ENCODE data around the gene CREB3L2.
"Not testable (repeated sequence)": the region's sequence is repeated elsewhere in the genome, so short reads cannot be mapped to it uniquely, and the experiment has no call there.

The CREB3L2 gene

DNA sequence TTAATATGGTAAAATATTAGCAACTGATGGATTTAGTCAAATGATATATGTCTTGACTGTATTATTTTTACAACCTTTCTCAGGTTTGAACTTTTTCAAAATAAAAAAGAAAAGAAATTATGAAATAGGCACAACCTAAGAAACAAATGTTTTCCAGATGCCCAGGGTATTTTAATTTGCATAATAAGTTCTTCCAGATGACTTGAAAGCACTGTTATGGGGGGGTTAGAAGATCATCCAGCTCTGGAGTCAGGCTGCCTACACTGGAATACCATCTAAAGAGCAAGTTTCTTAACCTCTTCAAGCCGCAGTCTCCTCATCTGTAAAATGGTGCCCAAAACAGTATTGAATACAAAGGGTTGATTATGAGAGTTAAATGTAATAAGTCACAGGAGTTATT, 32.1 kb downstream of the CREB3L2 start:
- TF ChIP-seq SPI1 (IDR thresholded peaks at IDR 0.05; ENCODE audit: borderline replicate concordance, low read depth) (no peak), GABPA (IDR thresholded peaks at IDR 0.05; ENCODE audit: low read depth) (no peak), POLR2AphosphoS5 (IDR thresholded peaks at IDR 0.05; ENCODE audit: low read depth) (no peak), CTCF (IDR thresholded peaks at IDR 0.05; ENCODE audit: insufficient read depth, low read length) (no peak)
- TF ChIP-seq, protein P1, sequence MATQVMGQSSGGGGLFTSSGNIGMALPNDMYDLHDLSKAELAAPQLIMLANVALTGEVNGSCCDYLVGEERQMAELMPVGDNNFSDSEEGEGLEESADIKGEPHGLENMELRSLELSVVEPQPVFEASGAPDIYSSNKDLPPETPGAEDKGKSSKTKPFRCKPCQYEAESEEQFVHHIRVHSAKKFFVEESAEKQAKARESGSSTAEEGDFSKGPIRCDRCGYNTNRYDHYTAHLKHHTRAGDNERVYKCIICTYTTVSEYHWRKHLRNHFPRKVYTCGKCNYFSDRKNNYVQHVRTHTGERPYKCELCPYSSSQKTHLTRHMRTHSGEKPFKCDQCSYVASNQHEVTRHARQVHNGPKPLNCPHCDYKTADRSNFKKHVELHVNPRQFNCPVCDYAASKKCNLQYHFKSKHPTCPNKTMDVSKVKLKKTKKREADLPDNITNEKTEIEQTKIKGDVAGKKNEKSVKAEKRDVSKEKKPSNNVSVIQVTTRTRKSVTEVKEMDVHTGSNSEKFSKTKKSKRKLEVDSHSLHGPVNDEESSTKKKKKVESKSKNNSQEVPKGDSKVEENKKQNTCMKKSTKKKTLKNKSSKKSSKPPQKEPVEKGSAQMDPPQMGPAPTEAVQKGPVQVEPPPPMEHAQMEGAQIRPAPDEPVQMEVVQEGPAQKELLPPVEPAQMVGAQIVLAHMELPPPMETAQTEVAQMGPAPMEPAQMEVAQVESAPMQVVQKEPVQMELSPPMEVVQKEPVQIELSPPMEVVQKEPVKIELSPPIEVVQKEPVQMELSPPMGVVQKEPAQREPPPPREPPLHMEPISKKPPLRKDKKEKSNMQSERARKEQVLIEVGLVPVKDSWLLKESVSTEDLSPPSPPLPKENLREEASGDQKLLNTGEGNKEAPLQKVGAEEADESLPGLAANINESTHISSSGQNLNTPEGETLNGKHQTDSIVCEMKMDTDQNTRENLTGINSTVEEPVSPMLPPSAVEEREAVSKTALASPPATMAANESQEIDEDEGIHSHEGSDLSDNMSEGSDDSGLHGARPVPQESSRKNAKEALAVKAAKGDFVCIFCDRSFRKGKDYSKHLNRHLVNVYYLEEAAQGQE (IDR thresholded peaks at IDR 0.05; ENCODE audit: insufficient replicate concordance, low read depth) = no peak
- H3K27me3 ChIP-seq (ENCODE audit: insufficient read depth, poor library complexity, severe bottlenecking) = no peaks in the 10 kb centered on the region
- no peak for DNase-seq (ENCODE audit: low read depth in 1 of 2, low spot score in 1 of 2)
- no peak overlapping the region for H3K4me3 ChIP-seq (replicated peaks; ENCODE audit: insufficient read depth, low read length)
- peak overlapping the region; percentile 17 for H3K27ac ChIP-seq (replicated peaks)

DNA sequence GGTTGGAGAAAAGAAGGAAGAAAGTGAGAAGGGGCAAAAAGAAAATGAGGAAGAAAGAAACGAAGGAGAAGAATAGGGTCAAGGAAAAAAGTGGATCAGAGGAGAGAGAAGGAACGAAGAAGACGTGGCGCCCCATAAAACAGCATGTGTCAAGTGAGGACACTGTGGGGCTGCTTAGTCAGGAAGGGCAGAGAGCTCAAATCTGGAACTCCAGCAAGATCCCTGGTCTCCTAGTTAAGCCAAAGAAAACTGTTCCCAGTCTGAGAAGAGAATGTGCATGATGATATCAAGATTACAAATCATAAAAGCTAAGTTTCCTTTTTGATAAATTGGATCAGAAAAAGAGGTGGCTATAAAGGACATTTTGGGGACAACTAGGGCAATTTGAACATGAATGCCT, 33.0 kb downstream of the CREB3L2 start:
- Histone ChIP-seq H3K27me3 (ENCODE audit: insufficient read depth, poor library complexity, severe bottlenecking) (no peaks in the 10 kb centered on the region), H3K27ac (replicated peaks) (no peak overlapping the region), H3K4me3 (replicated peaks; ENCODE audit: insufficient read depth, low read length) (no peak overlapping the region)
- TF ChIP-seq CTCF (IDR thresholded peaks at IDR 0.05; ENCODE audit: insufficient read depth, low read length) = no peak
- no peak for TF ChIP-seq POLR2AphosphoS5 (IDR thresholded peaks at IDR 0.05; ENCODE audit: low read depth)
- TF ChIP-seq, protein P1 (IDR thresholded peaks at IDR 0.05; ENCODE audit: insufficient replicate concordance, low read depth) = no peak
- no peak for TF ChIP-seq GABPA (IDR thresholded peaks at IDR 0.05; ENCODE audit: low read depth)
- no peak for TF ChIP-seq SPI1 (IDR thresholded peaks at IDR 0.05; ENCODE audit: borderline replicate concordance, low read depth)
- no peak for DNase-seq (ENCODE audit: low read depth in 1 of 2, low spot score in 1 of 2)

- not testable (repeated sequence) for H3K4me3 ChIP-seq (replicated peaks; ENCODE audit: insufficient read depth, low read length); DNase-seq (ENCODE audit: low read depth in 1 of 2, low spot score in 1 of 2); H3K27ac ChIP-seq (replicated peaks); H3K27me3 ChIP-seq (ENCODE audit: insufficient read depth, poor library complexity, severe bottlenecking)
These were observed 33.5 kb downstream of the CREB3L2 start for GRCh38 chr7:137968339-137968738.

DNA sequence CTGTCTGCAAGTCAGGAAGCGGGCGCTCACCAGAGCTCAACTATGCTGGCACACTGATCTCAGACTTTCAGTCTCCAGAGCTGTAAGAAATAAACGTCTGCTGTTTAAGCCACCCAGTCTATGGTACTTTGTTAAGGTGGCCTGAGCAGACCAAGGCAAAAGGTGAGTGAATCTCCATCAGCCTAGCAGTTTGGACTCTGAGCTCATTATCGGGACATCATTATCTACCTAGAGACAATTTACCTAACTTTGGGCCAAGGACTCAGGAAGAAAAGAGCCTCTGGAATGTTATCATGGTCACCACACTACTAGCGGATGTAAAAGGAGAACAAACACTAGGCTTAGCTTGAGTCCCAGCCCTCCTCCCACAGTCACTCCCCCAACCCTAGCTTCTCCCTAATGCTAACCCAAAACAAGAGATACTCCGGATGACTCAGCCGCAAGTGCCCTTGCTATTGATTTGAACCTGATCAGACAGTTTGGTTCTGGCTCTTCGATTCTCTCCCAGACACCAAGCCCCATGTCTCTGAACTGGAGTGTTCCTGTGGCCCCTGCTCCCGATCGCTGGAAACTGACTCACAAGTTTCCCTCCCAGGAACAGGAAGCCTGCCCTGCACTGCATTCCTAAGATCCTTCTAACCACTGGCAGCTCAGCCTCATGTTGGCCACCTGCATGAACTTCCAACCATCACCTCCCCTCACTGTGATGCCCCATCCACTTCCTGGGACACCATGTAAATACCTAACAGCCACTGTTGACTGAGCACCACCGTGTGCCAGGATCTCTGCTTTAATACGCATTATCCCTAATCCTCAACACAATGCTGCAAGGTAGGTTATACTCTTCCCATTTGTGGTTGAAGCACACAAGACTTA, 34.5 kb downstream of the CREB3L2 start:
- TF ChIP-seq GABPA (IDR thresholded peaks at IDR 0.05; ENCODE audit: low read depth) (no peak), CTCF (IDR thresholded peaks at IDR 0.05; ENCODE audit: insufficient read depth, low read length) (no peak), POLR2AphosphoS5 (IDR thresholded peaks at IDR 0.05; ENCODE audit: low read depth) (no peak), SPI1 (IDR thresholded peaks at IDR 0.05; ENCODE audit: borderline replicate concordance, low read depth) (no peak)
- TF ChIP-seq, protein P1 (IDR thresholded peaks at IDR 0.05; ENCODE audit: insufficient replicate concordance, low read depth) = no peak
- H3K27me3 ChIP-seq (ENCODE audit: insufficient read depth, poor library complexity, severe bottlenecking) = no peaks in the 10 kb centered on the region
- H3K27ac ChIP-seq (replicated peaks) = no peak overlapping the region
- no peak overlapping the region for H3K4me3 ChIP-seq (replicated peaks; ENCODE audit: insufficient read depth, low read length)
- peak in 1 of 2 experiments; percentile 48 for DNase-seq (ENCODE audit: low read depth in 1 of 2, low spot score in 1 of 2)

Data from HL-60 (cell line).